Measurements from ENCODE around the gene MPZL1.

DNA sequence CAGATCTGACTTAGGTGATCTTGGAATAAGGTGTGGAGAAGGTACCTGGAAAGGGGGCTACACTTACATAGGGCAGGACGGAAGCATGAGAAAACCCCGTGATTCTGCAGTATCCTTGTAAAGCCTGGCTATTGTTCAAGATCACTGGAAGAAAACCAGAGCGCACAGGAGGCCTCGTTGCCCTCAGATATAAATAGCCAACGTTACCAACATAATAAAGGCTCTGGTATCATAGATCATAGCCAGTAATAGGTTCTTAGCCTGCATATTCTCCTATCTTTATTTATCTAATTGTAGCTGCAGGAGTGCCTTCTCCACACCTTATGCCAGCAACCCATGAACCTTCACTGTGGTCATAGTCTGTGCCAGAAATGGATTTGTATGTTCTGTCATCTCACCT is 35.9 kb upstream of the MPZL1 start:
- no peak for TF ChIP-seq EZH2 (IDR thresholded peaks at IDR 0.05; ENCODE audit: borderline replicate concordance, low read depth, low read length, severe bottlenecking)
- TF ChIP-seq, protein P1, sequence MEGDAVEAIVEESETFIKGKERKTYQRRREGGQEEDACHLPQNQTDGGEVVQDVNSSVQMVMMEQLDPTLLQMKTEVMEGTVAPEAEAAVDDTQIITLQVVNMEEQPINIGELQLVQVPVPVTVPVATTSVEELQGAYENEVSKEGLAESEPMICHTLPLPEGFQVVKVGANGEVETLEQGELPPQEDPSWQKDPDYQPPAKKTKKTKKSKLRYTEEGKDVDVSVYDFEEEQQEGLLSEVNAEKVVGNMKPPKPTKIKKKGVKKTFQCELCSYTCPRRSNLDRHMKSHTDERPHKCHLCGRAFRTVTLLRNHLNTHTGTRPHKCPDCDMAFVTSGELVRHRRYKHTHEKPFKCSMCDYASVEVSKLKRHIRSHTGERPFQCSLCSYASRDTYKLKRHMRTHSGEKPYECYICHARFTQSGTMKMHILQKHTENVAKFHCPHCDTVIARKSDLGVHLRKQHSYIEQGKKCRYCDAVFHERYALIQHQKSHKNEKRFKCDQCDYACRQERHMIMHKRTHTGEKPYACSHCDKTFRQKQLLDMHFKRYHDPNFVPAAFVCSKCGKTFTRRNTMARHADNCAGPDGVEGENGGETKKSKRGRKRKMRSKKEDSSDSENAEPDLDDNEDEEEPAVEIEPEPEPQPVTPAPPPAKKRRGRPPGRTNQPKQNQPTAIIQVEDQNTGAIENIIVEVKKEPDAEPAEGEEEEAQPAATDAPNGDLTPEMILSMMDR (IDR thresholded peaks at IDR 0.05; ENCODE audit: borderline replicate concordance, extremely low read depth, low read length, poor library complexity, severe bottlenecking), result no peak

Measured in DND-41 (cell line).